HG02970 (cell line): ENCODE data around the gene TM9SF4.
"Not testable (repeated sequence)": the region's sequence is repeated elsewhere in the genome, so short reads cannot be mapped to it uniquely, and the experiment has no call there.

Source experiments
- ATAC-seq: cut with Tn5 transposase; IDR thresholded peaks from one replicate; pipeline ENCODE4 v1.9.1; 2021; ENCODE audit warnings: mild to moderate bottlenecking, moderate library complexity, moderate number of reproducible peaks; ENCODE audit not compliant: unreplicated experiment, low FRiP score

The TM9SF4 gene

GRCh38 chr20:32153771-32154170, 44.3 kb downstream of the TM9SF4 start:
- no peak for ATAC-seq

DNA sequence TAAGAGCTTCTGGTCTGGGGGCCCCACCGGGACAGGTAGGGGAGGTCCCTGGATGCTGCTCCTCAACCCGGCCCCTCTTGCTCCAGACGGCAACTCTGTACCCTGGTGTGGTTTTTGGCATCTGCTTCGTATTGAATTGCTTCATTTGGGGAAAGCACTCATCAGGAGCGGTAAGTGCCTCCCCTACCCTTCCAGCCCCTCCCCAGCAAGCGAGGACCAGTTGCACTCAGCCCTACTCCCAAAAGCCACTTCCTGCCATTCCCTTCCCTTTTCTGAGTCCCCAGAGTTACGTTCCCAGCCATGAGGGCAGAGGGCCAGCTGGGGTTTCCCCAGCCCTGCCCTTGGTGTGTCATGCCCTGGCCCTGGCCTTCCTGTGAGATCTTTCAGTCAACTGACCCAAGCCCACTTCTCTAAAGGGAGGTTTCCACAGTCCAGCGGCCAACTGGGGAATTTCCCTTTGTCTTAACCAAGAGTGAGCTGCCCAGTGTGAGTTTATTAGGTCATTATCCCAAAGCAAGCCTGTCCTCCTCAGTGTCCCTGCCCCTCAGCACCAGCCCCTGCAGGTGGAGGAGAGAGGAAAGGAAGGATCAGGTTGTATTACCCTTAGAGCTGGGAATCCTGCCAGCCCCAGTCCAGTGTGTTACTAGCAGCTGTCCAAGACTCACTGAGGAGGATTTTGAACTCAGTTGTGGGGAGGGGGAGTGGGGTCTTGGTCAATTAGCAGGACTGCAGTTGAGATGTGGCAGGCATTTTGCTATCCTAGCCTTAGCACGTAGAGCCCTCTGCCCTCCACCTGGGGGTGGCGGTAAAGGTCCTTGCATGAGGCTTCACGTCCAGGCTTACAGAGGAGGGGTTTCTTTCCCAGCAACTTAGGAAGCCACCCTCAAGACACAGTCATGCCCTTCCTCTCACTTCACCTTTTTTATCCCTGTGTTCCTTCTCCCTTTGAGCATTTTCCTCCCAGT, 45.8 kb downstream of the TM9SF4 start:
- ATAC-seq: no peak

- ATAC-seq: no peak
Measured at GRCh38 chr20:32157611-32158010, 48.1 kb downstream of the TM9SF4 start.

GRCh38 chr20:32158351-32158750, 48.8 kb downstream of the TM9SF4 start:
- no peak for ATAC-seq

GRCh38 chr20:32158943-32159660, 49.6 kb downstream of the TM9SF4 start:
- ATAC-seq: no peak

GRCh38 chr20:32159766-32160221, 50.3 kb downstream of the TM9SF4 start:
- no peak for ATAC-seq

DNA sequence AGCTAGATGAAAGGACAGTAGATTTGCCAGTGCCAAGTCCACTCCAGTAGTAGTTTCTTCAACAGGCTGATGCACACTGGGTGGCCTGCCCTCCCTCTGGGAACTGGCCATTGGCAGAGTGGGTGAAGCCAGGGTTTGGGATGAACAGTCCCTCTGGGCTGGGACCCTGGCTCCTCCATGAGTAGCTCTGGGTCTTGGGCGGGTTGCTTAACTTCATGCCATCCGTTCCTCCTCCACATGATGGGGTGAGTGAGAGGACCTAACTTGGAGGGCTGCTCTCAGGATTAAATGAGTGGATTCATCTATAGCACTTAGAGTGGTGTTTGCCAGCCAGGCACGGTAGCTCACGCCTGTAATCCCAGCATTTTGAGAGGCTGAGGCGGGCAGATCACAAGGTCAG, 50.8 kb downstream of the TM9SF4 start:
- no peak for ATAC-seq

- ATAC-seq: no peak
Measured at GRCh38 chr20:32162351-32162750, 52.8 kb downstream of the TM9SF4 start.

GRCh38 chr20:32163951-32164350, 54.4 kb downstream of the TM9SF4 start:
- no peak for ATAC-seq

DNA sequence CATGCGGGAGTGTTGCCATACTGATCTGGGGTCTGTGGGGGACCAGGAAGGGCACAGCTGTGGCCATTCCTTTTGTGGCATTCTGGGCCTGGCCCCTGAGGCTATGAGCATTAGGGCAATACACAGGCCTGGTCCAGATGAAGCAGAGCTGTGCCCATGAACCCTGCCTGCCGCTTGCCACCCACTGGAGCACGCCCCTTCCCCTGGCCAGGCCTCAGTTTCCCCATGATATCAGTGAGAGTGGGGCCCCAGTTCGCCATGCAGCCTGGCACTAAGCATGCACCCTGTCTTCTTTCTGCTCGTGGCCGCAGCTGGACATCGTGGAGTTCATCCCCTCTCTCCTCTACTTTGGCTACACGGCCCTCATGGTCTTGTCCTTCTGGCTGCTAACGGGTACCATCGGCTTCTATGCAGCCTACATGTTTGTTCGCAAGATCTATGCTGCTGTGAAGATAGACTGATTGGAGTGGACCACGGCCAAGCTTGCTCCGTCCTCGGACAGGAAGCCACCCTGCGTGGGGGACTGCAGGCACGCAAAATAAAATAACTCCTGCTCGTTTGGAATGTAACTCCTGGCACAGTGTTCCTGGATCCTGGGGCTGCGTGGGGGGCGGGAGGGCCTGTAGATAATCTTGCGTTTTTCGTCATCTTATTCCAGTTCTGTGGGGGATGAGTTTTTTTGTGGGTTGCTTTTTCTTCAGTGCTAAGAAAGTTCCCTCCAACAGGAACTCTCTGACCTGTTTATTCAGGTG, 55.6 kb downstream of the TM9SF4 start:
- ATAC-seq: no peak

GRCh38 chr20:32165836-32166545, 56.5 kb downstream of the TM9SF4 start:
- ATAC-seq: no peak

- no peak for ATAC-seq
Measured at GRCh38 chr20:32167552-32167951, 58.0 kb downstream of the TM9SF4 start.

- ATAC-seq: no peak
Measured at GRCh38 chr20:32168184-32168910, 58.8 kb downstream of the TM9SF4 start.

DNA sequence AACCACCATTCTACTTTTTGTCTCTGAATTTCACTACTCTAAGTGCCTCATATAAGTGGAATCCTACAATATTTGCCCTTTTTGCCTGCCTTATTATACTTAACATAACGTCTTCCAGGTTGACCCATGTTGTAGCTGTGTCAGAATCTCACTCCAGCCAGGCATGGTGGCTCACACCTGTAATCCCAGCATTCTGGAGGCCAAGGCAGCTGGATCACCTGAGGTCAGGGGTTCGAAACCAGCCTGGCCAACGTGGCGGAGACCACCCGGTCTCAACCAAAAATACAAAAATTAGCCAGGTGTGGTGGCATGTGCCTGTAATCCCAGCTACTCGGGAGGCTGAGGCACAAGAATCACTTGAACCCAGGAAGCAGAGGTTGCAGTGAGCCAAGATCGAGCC, 68.2 kb downstream of the TM9SF4 start:
- not testable (repeated sequence) for ATAC-seq

GRCh38 chr20:32179515-32179914, 70.0 kb downstream of the TM9SF4 start:
- no peak for ATAC-seq

- no peak for ATAC-seq
Measured at GRCh38 chr20:32179934-32180333, 70.4 kb downstream of the TM9SF4 start.

GRCh38 chr20:32181606-32182005, 72.1 kb downstream of the TM9SF4 start:
- ATAC-seq: no peak

GRCh38 chr20:32183947-32184635, 74.6 kb downstream of the TM9SF4 start:
- no peak for ATAC-seq
